ENCODE measurements around the gene RAC2.

The RAC2 gene

DNA sequence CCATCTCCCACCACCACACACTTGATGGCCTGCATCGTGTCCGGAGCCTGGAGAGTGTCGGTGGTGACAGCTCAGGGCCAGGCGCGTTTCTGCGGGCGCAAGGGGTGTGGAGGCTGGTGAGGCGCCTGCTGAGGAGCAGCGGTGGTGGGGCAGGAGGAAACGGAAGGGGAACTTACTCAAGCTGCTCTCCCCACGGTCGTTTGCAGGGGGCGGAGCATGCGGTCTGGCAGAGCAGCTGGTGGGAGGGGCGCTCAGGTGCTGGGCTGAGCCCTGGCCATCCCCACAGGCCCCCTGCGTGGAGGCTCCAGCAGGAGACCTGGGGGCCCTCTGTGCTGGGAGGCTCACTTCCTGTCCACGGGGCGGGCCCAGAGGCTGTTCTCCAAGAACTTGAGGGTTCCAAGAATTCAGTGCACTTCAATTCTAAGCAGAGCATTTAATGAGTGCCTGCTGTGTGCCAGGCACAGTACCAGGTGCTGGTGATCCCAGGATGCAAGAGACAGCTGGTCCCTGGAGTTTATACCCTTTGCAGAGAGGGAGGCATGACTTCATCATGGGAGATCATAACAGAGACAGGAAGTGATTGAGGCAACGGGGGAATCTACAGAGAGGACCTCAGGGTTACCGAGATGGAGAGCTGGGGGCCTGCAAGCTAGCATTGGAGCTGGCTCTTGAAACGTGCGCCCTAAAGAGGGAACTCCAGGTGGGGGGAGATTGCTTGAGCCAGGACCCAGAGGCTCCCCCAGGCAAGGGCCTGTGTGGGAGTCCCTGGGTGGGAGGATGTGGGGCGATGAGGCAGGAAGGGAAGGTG is at the start of gene RAC2:
Gene RAC2 (minus strand): TSS at position 156 of the 808 bp plus-strand sequence. CDS start 121 bp downstream, at position 35.
- DNase-seq, result peak in 1 of 2 experiments; percentile 29

- DNase-seq, result no peak
Measured at GRCh38 chr22:37293172-37293571, 49.1 kb upstream of the RAC2 start.

- DNase-seq, result no peak
Measured at GRCh38 chr22:37292641-37293040, 48.6 kb upstream of the RAC2 start.

DNA sequence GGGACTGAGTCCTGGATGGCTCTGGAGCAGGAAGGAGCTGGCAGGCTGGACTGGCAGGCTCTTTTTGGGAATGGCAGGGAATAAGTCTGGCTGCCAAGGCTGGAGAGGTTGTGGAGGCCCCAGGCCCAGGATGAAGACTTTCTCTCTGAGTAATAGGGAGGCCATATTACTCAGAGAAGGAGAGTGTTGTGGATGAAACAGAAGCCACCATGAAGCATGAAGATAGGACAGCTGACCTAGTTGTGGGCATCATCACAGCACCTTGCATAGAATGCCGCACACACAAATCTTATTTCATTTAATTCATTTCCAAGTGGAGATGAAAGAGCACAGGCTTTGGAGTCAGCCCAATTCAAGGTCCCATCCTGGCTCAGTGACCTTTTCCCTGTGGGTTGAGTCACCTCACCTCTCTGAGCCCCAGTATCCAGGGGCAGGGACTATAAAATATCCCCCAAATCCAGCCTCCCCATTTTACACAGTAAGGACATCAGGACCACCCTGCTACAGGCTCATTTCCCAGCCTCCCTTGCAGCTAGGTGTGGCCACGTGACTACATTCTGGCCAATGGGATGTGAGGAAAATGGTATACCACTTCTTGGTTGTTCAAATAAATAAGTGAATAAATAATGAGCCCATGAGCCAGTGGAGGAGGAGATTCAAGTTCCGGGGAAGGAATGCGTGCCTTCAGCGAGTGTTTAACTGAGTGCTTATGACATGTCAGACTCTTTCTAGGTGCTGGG is 47.7 kb upstream of the RAC2 start:
- DNase-seq, result no peak

- DNase-seq, result no peak
Measured at GRCh38 chr22:37290737-37291136, 46.7 kb upstream of the RAC2 start.

DNA sequence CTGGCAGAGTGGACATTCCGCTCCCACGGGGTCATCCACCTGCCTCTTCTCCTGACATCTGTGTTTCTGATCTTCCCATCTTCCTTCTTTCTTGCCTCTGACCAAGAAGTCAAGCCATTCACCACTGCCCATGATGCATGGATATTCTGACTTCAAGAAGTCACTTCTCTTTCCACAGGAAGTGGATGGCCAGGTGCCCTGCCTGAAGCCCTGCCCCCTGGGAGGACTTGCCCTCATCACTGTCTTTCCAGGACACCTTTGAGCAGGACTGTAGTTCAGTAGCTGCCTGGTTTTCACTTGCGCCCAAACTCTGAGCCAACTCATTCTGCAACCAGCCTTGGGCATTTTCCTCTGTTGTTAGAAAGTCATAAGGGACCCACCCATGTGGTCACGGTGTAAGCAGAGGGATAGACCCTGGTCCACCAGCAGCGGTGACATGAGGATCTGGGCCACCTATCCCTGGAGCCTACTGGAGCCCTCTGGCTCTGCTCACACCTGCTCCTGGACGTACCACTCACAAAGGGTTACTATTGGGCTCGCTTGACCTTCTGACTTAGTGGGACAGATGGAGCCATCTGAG is 45.2 kb upstream of the RAC2 start:
- no peak for DNase-seq

- DNase-seq, result no peak
Measured at GRCh38 chr22:37288521-37288920, 44.5 kb upstream of the RAC2 start.

- DNase-seq, result no peak
Measured at GRCh38 chr22:37287550-37287951, 43.5 kb upstream of the RAC2 start.

DNA sequence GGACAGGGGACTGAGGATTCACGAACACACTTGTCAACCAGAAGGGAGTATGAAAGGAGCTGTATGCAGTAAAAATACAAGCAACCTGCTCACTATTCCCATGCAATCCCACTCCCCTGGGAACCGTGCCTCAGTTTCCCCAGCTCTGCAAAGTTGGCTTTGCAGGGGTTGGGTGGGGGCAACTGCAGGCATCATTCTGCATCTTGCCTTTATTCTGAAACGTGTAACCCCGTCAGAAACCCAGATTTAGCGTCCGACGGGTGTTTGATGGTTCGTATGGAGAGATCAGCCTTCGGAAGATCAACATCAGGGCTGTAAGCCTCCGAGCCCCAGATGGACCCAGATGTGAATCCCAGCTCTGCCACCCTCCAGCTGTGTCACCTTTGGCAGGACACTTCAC is 41.9 kb upstream of the RAC2 start:
- DNase-seq, result no peak

DNA sequence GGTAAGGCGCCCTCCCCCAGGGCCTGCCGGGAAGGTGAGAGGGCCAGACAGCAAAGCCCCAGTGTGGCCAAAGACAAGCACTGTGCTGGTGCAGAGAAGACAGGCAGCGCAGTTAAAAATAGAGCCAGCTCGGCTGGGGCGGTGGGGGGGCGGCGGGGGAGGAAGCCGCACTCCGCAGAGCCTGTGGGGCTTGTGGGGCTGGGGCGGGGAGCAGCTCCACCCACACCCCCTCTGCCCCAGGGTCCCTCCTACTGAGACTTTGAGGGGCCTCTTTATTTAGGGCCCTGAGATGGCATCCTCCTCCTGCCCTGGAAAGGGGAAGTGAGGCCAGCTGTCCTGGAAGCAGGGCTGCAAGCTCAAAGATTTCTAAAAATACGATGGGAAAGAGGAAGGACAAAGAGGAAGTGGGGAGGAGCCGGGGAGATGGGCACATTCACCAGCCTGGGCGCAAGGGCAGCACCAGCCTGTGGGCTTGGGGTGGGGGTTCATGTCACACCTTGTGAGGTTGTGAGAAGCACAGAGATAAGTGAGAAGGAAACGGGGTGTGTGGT is 40.8 kb upstream of the RAC2 start:
- DNase-seq, result no peak

- no peak for DNase-seq
Measured at GRCh38 chr22:37284126-37284804, 40.2 kb upstream of the RAC2 start.

GRCh38 chr22:37283393-37283937 is 39.4 kb upstream of the RAC2 start:
- DNase-seq, result no peak

DNA sequence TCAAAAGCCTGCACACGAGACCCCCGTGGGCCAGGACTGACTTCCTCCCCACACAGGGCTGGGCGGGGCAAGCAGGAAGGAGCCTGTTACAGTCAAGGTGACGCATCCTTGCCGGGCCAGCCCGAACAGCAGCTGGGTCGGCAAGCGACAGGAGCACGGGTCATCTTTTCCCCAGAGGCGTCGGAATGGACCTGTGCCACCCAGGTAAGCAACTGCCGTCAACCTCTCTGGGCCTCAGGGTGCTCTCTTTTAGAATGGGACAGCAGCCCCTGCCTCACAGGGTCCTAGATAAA is 38.3 kb upstream of the RAC2 start, which contains the start of gene CYTH4:
Gene CYTH4 (plus strand): TSS at position 124 of the 293 bp plus-strand sequence. CDS start 62 bp downstream, at position 186.
- DNase-seq, result no peak

DNA sequence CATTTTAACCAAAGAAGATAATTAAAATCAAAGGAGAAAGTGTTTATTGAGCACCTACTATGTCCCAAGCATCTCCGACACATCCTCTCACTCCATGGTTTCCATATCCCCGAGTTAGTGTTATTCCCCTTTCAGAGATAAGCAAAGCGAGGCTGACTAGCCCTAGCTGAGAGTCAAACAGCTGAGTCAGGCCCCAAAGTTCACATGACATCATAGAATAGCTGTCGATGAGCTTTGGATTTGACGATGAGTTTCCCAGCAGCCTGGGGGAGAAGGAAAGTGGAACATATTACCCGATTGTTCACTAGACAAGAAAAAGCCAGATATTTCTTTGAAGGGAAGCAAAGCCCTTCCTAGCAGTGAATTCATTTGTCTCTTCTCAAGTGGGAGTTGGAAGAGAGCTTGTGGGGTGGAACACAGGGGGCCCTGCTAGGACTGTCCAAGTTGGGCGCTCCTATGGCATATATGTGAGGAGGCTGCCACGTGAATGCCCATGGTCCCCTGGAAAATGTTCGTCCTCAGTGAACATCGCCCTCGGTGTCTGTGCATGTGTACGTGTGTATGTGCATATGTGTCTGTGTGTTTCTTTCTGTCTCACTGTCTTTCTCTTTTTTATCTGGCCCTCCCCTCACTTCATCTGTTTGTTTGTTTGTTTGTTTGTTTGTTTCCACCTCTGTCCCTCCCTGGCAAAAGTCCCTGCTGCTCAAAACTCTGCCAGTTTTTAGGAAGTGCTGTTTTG is 37.7 kb upstream of the RAC2 start:
- no peak for DNase-seq

DNA sequence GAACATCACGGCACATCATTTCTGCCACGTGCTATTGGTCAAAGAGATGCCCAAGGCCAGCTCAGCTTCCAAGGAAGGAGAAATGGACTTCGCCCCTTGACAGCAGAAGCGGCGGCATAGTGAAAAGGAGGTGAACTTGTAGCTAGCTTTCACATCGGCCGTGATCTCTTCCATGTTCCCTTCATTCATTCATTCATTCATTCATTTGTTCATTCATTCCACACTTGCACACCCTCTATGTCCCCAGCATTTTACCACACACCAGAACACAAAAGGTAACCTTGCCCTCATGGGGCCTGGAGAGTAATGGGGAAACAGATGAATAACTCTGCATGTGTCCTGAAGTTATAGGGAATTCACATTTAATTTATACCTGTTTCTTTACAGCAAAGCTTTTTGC is 37.1 kb upstream of the RAC2 start:
- no peak for DNase-seq

- DNase-seq, result no peak
Measured at GRCh38 chr22:37280718-37281117, 36.6 kb upstream of the RAC2 start.

- no peak for DNase-seq
Measured at GRCh38 chr22:37279331-37280181, 35.5 kb upstream of the RAC2 start.

DNA sequence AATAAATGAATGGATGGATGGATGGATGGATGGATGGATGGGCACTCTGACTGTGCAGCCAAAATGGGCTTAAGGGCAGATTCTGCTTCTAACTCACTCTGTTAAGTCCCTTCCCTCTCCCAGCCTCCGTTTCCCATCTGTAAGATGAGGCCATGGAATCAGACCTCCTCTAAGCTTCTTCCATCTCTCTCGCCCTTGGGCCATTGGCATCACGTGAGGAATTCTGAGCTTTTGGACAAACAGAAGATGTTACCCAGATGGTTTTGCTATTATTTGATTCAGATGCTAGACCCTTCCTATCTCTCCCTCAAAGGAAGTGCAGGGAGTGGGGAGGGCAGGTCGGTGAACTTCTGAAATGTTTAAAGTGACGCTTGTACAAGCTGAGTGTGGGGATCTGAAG is 34.2 kb upstream of the RAC2 start:
- DNase-seq, result no peak

DNA sequence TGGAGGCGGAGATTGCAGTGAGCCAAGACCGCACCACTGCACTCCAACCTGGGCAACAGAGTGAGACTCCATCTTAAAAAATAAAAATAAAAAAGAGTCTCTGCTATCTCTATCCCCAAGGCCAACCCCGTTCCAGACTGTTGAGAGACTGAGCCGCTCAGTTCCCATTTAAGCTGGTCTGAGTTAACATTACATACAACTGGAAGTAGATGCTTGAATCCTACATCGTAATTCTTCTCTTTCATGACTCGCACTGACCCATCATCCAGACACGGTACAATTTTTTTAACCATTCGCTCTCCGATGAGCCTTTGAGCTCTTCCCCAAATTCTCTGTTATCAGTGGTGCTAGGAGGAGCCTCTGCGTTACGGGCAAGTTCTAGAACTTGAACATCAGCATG is 33.3 kb upstream of the RAC2 start:
- no peak for DNase-seq

DNA sequence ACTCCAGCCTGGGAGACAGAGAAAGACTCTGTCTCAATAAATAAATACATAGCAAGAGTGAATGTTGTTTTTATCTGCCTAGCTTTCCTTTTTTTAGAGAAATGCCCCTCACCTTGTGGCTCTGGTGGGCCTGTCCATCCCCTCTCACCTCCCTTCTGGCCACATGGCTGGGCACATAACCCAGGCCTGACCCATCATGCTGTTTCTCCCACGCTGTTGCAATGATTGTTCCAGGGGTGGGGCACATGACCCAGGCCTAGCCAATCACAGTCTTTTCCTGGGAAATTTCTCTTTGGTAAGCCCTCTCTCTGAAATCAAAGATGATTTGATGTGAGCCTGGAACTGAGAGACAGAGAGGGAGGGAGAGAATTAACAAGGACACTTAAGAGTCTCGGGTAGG is 32.7 kb upstream of the RAC2 start:
- DNase-seq, result no peak

DNA sequence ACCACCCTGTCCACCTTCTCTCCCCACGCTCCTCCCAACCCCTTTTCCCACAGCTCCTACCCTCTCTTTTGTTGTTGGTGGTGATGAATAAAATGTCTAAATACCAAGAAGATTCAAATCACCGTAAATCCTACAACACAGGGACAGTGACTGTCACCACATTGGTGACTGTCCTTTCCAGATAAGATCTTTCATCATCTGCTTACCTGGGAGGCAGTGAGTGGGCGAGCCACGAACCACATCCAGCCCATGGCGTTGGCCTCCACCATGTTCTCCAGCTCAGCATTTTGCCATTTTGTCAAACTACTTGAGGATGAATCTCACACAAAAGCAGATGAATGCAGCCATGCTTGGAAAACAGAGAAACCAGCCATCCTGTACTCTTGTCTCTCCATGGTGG is 31.6 kb upstream of the RAC2 start:
- DNase-seq, result no peak

Measured in NCI-H2081 (cell line).